ENCODE data around the gene TMEM138. TPM values are rescaled to one million over a fixed set of nuclear protein-coding genes. Genes with fewer than 3 reads are reported as not detected.

The TMEM138 gene
- total RNA-seq (2022) (46.3 and 48.3 TPM in 2 replicates), Bru-seq, nascent RNA (percentile 88 among the genes with signal in this experiment), BruChase-seq, experiment 1, labeled RNA remaining after a 2-hour chase (percentile 87 among the genes with signal in this experiment), BruChase-seq, experiment 2, labeled RNA remaining after a 6-hour chase (percentile 80 among the genes with signal in this experiment)
- long read RNA-seq, transcript TMEM138-201 (5 exons, 1,848 nt): major isoform, 52 of 81 reads
- long read RNA-seq, partial matches to known transcripts: 3 of 81 reads
- long read RNA-seq, other reads (novel, unspliced or antisense): 19 of 81 reads

DNA sequence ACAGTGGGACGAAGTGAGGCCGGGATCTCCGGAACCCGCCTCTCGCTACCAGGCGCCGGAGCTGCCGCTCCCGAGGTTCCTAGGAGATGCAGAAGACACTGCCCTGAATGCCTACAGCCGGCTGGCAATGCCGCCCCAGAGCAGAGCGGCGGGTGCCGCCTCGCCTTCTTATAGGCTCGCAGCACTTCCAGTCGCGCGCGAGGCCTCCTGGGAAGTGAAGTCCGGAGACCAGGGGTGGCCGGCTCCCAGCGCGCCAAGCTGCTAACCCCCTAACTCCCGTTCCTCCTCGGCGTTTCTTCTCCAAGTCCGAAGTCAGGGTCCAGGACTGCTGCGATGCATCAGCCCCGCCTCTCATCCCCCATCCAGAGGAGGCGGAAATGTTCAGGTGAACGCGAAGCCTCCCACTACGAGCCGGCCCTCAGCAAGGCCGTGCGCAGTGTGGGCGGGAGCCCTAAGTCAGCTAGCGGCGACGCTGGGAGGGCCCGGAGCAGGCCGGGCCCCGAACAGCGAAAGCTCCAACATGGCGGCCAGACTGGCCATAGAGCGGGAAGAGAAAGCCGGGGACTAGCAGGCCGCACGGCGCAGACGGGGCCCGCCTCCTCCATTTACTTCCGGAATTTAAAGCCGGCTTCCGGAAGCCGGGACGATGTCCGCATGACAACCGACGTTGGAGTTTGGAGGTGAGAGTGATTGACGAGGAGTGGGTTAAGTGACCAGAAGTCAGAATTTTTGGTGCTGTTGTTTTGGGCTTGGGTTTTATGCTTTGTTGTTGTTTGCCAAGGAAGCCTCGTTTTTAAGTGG, at the start of gene TMEM138, which contains the start of gene CYB561A3:
TMEM138 (plus strand) TSS at position 634 of the 801 bp plus-strand sequence. CDS start 2,017 bp downstream, outside the sequence.
CYB561A3 (minus strand) TSS at position 142 of the 801 bp plus-strand sequence. CDS start 5,169 bp downstream, outside the sequence.
- no TSS peak for BruUV-seq (replicated peaks)
- H3K9me3 Mint-ChIP-seq (ENCODE audit: unreplicated experiment): no peaks in the 10 kb centered on the region
- no peaks in the 10 kb centered on the region for H3K4me1 Mint-ChIP-seq (ENCODE audit: low read depth, unreplicated experiment)
- Histone ChIP-seq H3K9me3 (no peaks in the 10 kb centered on the region), H3K36me3 (ENCODE audit: control insufficient read depth, insufficient read depth, low read length) (peaks cover 3% of the 10 kb centered on the region; the same call in 1 of the 2 replicates), H3K27me3 (replicated peaks; ENCODE audit: control insufficient read depth, insufficient read depth, low read length) (no peaks in the 10 kb centered on the region), H3K4me3 (ENCODE audit: low read depth, low read length) (peak within 1 kb of the TSS; percentile 72), H3K4me1 (0 out of 2 replicates have a peak, but pooled peaks cover 3% of the 10 kb centered on the region)
- peaks cover 52% of the 10 kb centered on the region for H3K36me3 Mint-ChIP-seq (ENCODE audit: insufficient read depth, unreplicated experiment)
- peak within 1 kb of the TSS; percentile 93 for H3K27ac Mint-ChIP-seq (ENCODE audit: unreplicated experiment)
- peak; percentile 94 to 96 for DNase-seq
- intact Hi-C loops (cut with micrococcal nuclease; ENCODE audit: unreplicated experiment): loop anchor here (1.0 kb wide), 3 partner anchors 23 to 30 kb away; partner anchors contain the start of genes DDB1, TKFC and TMEM216
- ChIA-PET POLR2A (interaction anchor here (0.6 to 2.7 kb wide), 23 partner anchors 9 to 191 kb away, joined by 3 to 22 read pairs (median 5); partner anchors contain the start of genes CPSF7, DDB1, SDHAF2 and TKFC), CTCF (interaction anchor here (0.6 to 5.2 kb wide), 7 partner anchors 20 to 67 kb away, joined by 3 to 41 read pairs (median 6); partner anchors contain the start of genes CPSF7, SDHAF2 and TMEM216)
- no peaks in the 10 kb centered on the region for H3K27me3 Mint-ChIP-seq (ENCODE audit: insufficient read depth, unreplicated experiment)
- H3K4me3 Mint-ChIP-seq (ENCODE audit: unreplicated experiment): peak within 1 kb of the TSS; percentile 87
- TF ChIP-seq, protein P1, sequence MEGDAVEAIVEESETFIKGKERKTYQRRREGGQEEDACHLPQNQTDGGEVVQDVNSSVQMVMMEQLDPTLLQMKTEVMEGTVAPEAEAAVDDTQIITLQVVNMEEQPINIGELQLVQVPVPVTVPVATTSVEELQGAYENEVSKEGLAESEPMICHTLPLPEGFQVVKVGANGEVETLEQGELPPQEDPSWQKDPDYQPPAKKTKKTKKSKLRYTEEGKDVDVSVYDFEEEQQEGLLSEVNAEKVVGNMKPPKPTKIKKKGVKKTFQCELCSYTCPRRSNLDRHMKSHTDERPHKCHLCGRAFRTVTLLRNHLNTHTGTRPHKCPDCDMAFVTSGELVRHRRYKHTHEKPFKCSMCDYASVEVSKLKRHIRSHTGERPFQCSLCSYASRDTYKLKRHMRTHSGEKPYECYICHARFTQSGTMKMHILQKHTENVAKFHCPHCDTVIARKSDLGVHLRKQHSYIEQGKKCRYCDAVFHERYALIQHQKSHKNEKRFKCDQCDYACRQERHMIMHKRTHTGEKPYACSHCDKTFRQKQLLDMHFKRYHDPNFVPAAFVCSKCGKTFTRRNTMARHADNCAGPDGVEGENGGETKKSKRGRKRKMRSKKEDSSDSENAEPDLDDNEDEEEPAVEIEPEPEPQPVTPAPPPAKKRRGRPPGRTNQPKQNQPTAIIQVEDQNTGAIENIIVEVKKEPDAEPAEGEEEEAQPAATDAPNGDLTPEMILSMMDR (IDR thresholded peaks at IDR 0.05; ENCODE audit: insufficient read depth in 1 of 2, low read depth in 1 of 2, low read length in 1 of 2, severe bottlenecking in 1 of 2, unreplicated experiment in 1 of 2): no peak

DNA sequence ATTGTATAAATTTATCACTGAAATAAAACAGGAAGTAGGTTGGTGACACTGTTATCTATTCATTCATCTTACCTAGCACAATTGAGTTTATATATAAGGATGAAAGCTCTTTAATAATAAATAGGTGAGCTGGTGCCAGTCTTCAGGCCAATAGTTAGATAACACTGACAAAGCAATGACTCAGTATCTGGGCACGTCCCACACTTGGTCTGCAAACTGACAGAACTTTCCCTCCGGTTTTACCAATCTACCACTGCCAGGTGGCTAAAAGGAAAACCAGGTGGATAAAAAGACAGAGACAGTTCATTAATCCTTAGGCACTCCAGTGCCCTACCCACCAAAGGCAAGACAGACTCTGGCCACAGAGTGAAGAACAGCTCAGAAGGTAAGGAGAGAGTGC, 46.9 kb upstream of the TMEM138 start:
- H3K27me3 ChIP-seq (replicated peaks; ENCODE audit: control insufficient read depth, insufficient read depth, low read length): no peaks in the 10 kb centered on the region
- H3K27me3 Mint-ChIP-seq (ENCODE audit: insufficient read depth, unreplicated experiment): no peaks in the 10 kb centered on the region
- peaks cover 8% of the 10 kb centered on the region for H3K36me3 ChIP-seq (ENCODE audit: control insufficient read depth, insufficient read depth, low read length)
- H3K27ac Mint-ChIP-seq (ENCODE audit: unreplicated experiment): no peak overlapping the region
- no peak overlapping the region for H3K4me3 ChIP-seq (ENCODE audit: low read depth, low read length)
- BruUV-seq (replicated peaks): no TSS peak
- H3K4me1 ChIP-seq: no peaks in the 10 kb centered on the region
- ChIA-PET CTCF (interaction anchor here (0.5 kb wide), 2 partner anchors 173 to 193 kb away, joined by 3 to 7 read pairs; partner anchors contain the start of gene LRRC10B), POLR2A (no interaction called here)
- no peak overlapping the region for H3K4me3 Mint-ChIP-seq (ENCODE audit: unreplicated experiment)
- intact Hi-C loops (cut with micrococcal nuclease; ENCODE audit: unreplicated experiment): no loop called here
- no peaks in the 10 kb centered on the region for H3K4me1 Mint-ChIP-seq (ENCODE audit: low read depth, unreplicated experiment)
- H3K36me3 Mint-ChIP-seq (ENCODE audit: insufficient read depth, unreplicated experiment): peaks cover 76% of the 10 kb centered on the region
- TF ChIP-seq, protein P1 (IDR thresholded peaks at IDR 0.05; ENCODE audit: insufficient read depth in 1 of 2, low read depth in 1 of 2, low read length in 1 of 2, severe bottlenecking in 1 of 2, unreplicated experiment in 1 of 2): no peak
- no peaks in the 10 kb centered on the region for H3K9me3 ChIP-seq
- H3K9me3 Mint-ChIP-seq (ENCODE audit: unreplicated experiment): no peaks in the 10 kb centered on the region
- DNase-seq: no peak
